Activated naive CD4-positive, alpha-beta T cell treated with anti-CD3 and anti-CD28 coated beads for 36 hours (primary cell): Measurements from ENCODE around the gene ZNF888. TPM values are rescaled to one million over a fixed set of nuclear protein-coding genes. Genes with fewer than 3 reads are reported as not detected.
"Not testable (repeated sequence)": the region's sequence is repeated elsewhere in the genome, so short reads cannot be mapped to it uniquely, and the experiment has no call there.

ENCODE experiments used
- CTCF ChIA-PET: fragments of 350-600 bp; sonication (Branson Sonifier 250); formaldehyde crosslinking; loops from one replicate; lab custom pipeline; 2021; ENCODE audit warnings: antibody characterized with exemption; lab: Charles Lee
- DNase-seq: peaks from one replicate; pipeline ENCODE4 v3.0.0-alpha.2; 2020
- H3K27ac Mint-ChIP-seq: one replicate; pipeline ENCODE4 v1.8.0; 2021; ENCODE audit warnings: mild to moderate bottlenecking, mixed read lengths
- H3K27me3 Mint-ChIP-seq: one replicate; pipeline ENCODE4 v1.8.0; 2021; ENCODE audit warnings: low read depth, mixed read lengths
- H3K36me3 Mint-ChIP-seq: one replicate; pipeline ENCODE4 v1.8.0; 2021; ENCODE audit warnings: low read depth, mixed read lengths
- H3K4me1 Mint-ChIP-seq: one replicate; pipeline ENCODE4 v1.8.0; 2021; ENCODE audit warnings: low read depth, mixed read lengths
- H3K4me3 Mint-ChIP-seq: one replicate; pipeline ENCODE4 v1.8.0; 2021; ENCODE audit warnings: mild to moderate bottlenecking, moderate library complexity, mixed read lengths
- H3K9me3 Mint-ChIP-seq: one replicate; pipeline ENCODE4 v1.8.0; 2021; ENCODE audit warnings: mixed read lengths
- intact Hi-C: fragments of 100-400 bp; cut with micrococcal nuclease; formaldehyde crosslinking; loops from one replicate; pipeline ENCODE4 v1.15.1; 2023
- total RNA-seq, 2 experiments: library from RNA; stranded (reverse); gene quantifications; one replicate each; pipeline ENCODE4 v1.2.3, GENCODE V29; 2021

The ZNF888 gene
- total RNA-seq, 2 experiments from 2014 or later = 4.1 to 4.3 TPM

- no peak overlapping the region for H3K4me3 Mint-ChIP-seq
- H3K4me1 Mint-ChIP-seq = peaks cover 3% of the 10 kb centered on the region
- CTCF ChIA-PET = no interaction called here
- no peak for DNase-seq
- no peak overlapping the region for H3K27ac Mint-ChIP-seq
- no peaks in the 10 kb centered on the region for H3K27me3 Mint-ChIP-seq
- peaks cover 52% of the 10 kb centered on the region for H3K9me3 Mint-ChIP-seq
- peaks cover 42% of the 10 kb centered on the region for H3K36me3 Mint-ChIP-seq
- intact Hi-C loops = no loop called here
Observed at GRCh38 chr19:52946322-52947310, 23.4 kb upstream of the ZNF888 start.

- Mint-ChIP-seq H3K4me1 (peaks cover 8% of the 10 kb centered on the region), H3K27ac (no peak overlapping the region), H3K9me3 (peaks cover 49% of the 10 kb centered on the region), H3K4me3 (no peak overlapping the region), H3K36me3 (peaks cover 39% of the 10 kb centered on the region), H3K27me3 (no peaks in the 10 kb centered on the region)
- CTCF ChIA-PET = no interaction called here
- intact Hi-C loops = no loop called here
- DNase-seq = no peak
Observed at GRCh38 chr19:52945652-52946321, 22.6 kb upstream of the ZNF888 start.

- CTCF ChIA-PET, H3K27ac Mint-ChIP-seq, H3K4me3 Mint-ChIP-seq, H3K27me3 Mint-ChIP-seq, DNase-seq, intact Hi-C loops, H3K4me1 Mint-ChIP-seq: not testable (repeated sequence)
- Mint-ChIP-seq H3K36me3 (peaks cover 30% of the 10 kb centered on the region), H3K9me3 (peaks cover 40% of the 10 kb centered on the region)
Observed at GRCh38 chr19:52944703-52945493, 21.7 kb upstream of the ZNF888 start.

GRCh38 chr19:52943884-52944643 is 20.8 kb upstream of the ZNF888 start:
- CTCF ChIA-PET = no interaction called here
- H3K4me1 Mint-ChIP-seq = peaks cover 10% of the 10 kb centered on the region
- intact Hi-C loops = loop anchor here (2.0 kb wide), 1 partner anchor 21 kb away; the partner anchor contains the start of gene ZNF888
- peaks cover 35% of the 10 kb centered on the region for H3K9me3 Mint-ChIP-seq
- no peak for DNase-seq
- peaks cover 26% of the 10 kb centered on the region for H3K36me3 Mint-ChIP-seq
- no peak overlapping the region for H3K4me3 Mint-ChIP-seq
- no peaks in the 10 kb centered on the region for H3K27me3 Mint-ChIP-seq
- H3K27ac Mint-ChIP-seq = no peak overlapping the region

GRCh38 chr19:52943134-52943883 is 20.1 kb upstream of the ZNF888 start:
- CTCF ChIA-PET = no interaction called here
- H3K4me1 Mint-ChIP-seq = peaks cover 16% of the 10 kb centered on the region
- intact Hi-C loops = loop anchor here (2.0 kb wide), 1 partner anchor 21 kb away; the partner anchor contains the start of gene ZNF888
- DNase-seq = no peak
- H3K4me3 Mint-ChIP-seq = peak overlapping the region; percentile 87
- no peaks in the 10 kb centered on the region for H3K27me3 Mint-ChIP-seq
- no peak overlapping the region for H3K27ac Mint-ChIP-seq
- peaks cover 33% of the 10 kb centered on the region for H3K36me3 Mint-ChIP-seq
- H3K9me3 Mint-ChIP-seq = peaks cover 41% of the 10 kb centered on the region

- Mint-ChIP-seq H3K4me3 (peak overlapping the region; percentile 87), H3K36me3 (peaks cover 34% of the 10 kb centered on the region), H3K27me3 (no peaks in the 10 kb centered on the region), H3K27ac (peak overlapping the region; percentile 65), H3K9me3 (peaks cover 37% of the 10 kb centered on the region), H3K4me1 (peaks cover 16% of the 10 kb centered on the region)
- intact Hi-C loops = loop anchor here (1.0 to 2.0 kb wide), 3 partner anchors 20 to 453 kb away; partner anchors contain the start of genes ZNF320, ZNF765 and ZNF888
- peak; percentile 95 for DNase-seq
- CTCF ChIA-PET = no interaction called here
Observed at GRCh38 chr19:52942386-52943133, 19.3 kb upstream of the ZNF888 start.

- CTCF ChIA-PET = no interaction called here
- Mint-ChIP-seq H3K9me3 (peaks cover 36% of the 10 kb centered on the region), H3K4me1 (peaks cover 16% of the 10 kb centered on the region), H3K36me3 (peaks cover 38% of the 10 kb centered on the region), H3K27ac (peak overlapping the region; percentile 65), H3K27me3 (no peaks in the 10 kb centered on the region), H3K4me3 (peak overlapping the region; percentile 87)
- intact Hi-C loops = loop anchor here (1.0 to 2.0 kb wide), 3 partner anchors 19 to 453 kb away; partner anchors contain the start of genes ZNF320, ZNF765 and ZNF888
- DNase-seq = peak; percentile 25
Observed at GRCh38 chr19:52941941-52942385, 18.7 kb upstream of the ZNF888 start.

GRCh38 chr19:52941523-52941922 is 18.3 kb upstream of the ZNF888 start:
- Mint-ChIP-seq H3K27ac (peak overlapping the region; percentile 65), H3K36me3 (peaks cover 43% of the 10 kb centered on the region), H3K9me3 (peaks cover 39% of the 10 kb centered on the region), H3K4me1 (peaks cover 18% of the 10 kb centered on the region), H3K4me3 (peak overlapping the region; percentile 87)
- DNase-seq = peak; percentile 17
- intact Hi-C loops, CTCF ChIA-PET, H3K27me3 Mint-ChIP-seq: not testable (repeated sequence)

- Mint-ChIP-seq H3K4me1 (peaks cover 18% of the 10 kb centered on the region), H3K9me3 (peaks cover 40% of the 10 kb centered on the region), H3K4me3 (peak overlapping the region; percentile 87), H3K36me3 (peaks cover 47% of the 10 kb centered on the region)
- CTCF ChIA-PET, intact Hi-C loops, H3K27ac Mint-ChIP-seq, H3K27me3 Mint-ChIP-seq, DNase-seq: not testable (repeated sequence)
Observed at GRCh38 chr19:52940905-52941304, 17.7 kb upstream of the ZNF888 start.

- no peak overlapping the region for H3K4me3 Mint-ChIP-seq
Observed at GRCh38 chr19:52938761-52939160, 15.5 kb upstream of the ZNF888 start.

More at GRCh38 chr19:52938761-52939160, 15.5 kb upstream of the ZNF888 start:
- Mint-ChIP-seq H3K27ac (no peak overlapping the region), H3K9me3 (peaks cover 36% of the 10 kb centered on the region), H3K27me3 (no peaks in the 10 kb centered on the region), H3K36me3 (peaks cover 51% of the 10 kb centered on the region), H3K4me1 (peaks cover 18% of the 10 kb centered on the region)
- no peak for DNase-seq
- CTCF ChIA-PET = interaction anchor here (0.7 kb wide), 1 partner anchor 583 kb away, joined by 3 read pairs; no protein-coding TSS in a partner anchor
- intact Hi-C loops = no loop called here
